HepG2 (cell line): ENCODE measurements around the gene NDUFB4. TPM values are rescaled to one million over a fixed set of nuclear protein-coding genes. Genes with fewer than 3 reads are reported as not detected.

Experiments
- ATAC-seq: fragments of 200-7000 bp; cut with Tn5 transposase; 3 replicates; pipeline ENCODE4 v1.9.1; 2020; ENCODE audit warnings: mild to moderate bottlenecking, moderate library complexity
- BruUV-seq: library from RNA; stranded (reverse); fragments of 400-500 nt; replicated peaks from 2 replicates; lab custom pipeline; 2021; lab: Mats Ljungman, UMichigan
- CTCF ChIA-PET: fragments of 300-600 bp; formaldehyde crosslinking; extraction: SDS; loops from one replicate; lab custom pipeline; 2021; ENCODE audit warnings: low total read pairs, inconsistent platforms, low intra/inter-chr PET ratio; lab: Yijun Ruan, JAX
- POLR2A ChIA-PET: fragments of 350-600 bp; sonication (Branson Sonifier 250); formaldehyde crosslinking; loops from one replicate; lab custom pipeline; 2020; ENCODE audit warnings: antibody characterized with exemption, inconsistent platforms; lab: Yijun Ruan, JAX
- DNase-seq: peaks from one replicate; pipeline ENCODE4 v3.0.0-alpha.2; 2015; ENCODE audit warnings: low spot score
- FAIRE-seq: peaks from 3 replicates; lab custom pipeline; 2011; peaks lifted over from hg19 to GRCh38; lab: Jason Lieb, UNC
- H2AFZ ChIP-seq: one replicate; pipeline ENCODE4 v1.6.1; 2011; ENCODE audit warnings: low read length, inconsistent platforms
- H3K27ac ChIP-seq: fragments of 300-600 bp; 3 replicates; pipeline ENCODE4 v1.8.0; 2011; ENCODE audit warnings: mixed run types, mild to moderate bottlenecking, mixed read lengths, low read length, inconsistent platforms; ENCODE audit not compliant: insufficient read depth; ENCODE audit errors: extremely low read length
- H3K27me3 ChIP-seq, 2 experiments: fragments of 200-600 bp in 1 of 2; 2 replicates in 1 of 2; 3 replicates in 1 of 2; pipeline versions ENCODE4 v1.6.0 to v1.8.0; 2011; ENCODE audit warnings: low read length in 2 of 2, mild to moderate bottlenecking in 2 of 2, moderate library complexity in 2 of 2, inconsistent platforms in 1 of 2; ENCODE audit not compliant: insufficient read depth in 2 of 2, control insufficient read depth in 1 of 2
- H3K36me3 ChIP-seq, 2 experiments: fragments of 200-600 bp in 1 of 2; replicated peaks in 1 of 2; 2 replicates in 1 of 2; 3 replicates in 1 of 2; pipeline versions ENCODE4 v1.5.1 to v1.8.0; 2011; ENCODE audit warnings: low read length in 2 of 2, inconsistent platforms in 1 of 2; ENCODE audit not compliant: insufficient read depth in 2 of 2, control insufficient read depth in 1 of 2
- H3K4me1 ChIP-seq: 2 replicates; pipeline ENCODE4 v1.5.1; 2012; ENCODE audit warnings: low read length, inconsistent platforms; ENCODE audit not compliant: insufficient read depth
- H3K4me2 ChIP-seq: 2 replicates; pipeline ENCODE4 v1.6.0; 2011; ENCODE audit warnings: low read depth, low read length, inconsistent platforms
- H3K4me3 ChIP-seq, 3 experiments: fragments of 200-600 bp in 1 of 3; sonication (generic), shearing (Covaris generic) in 1 of 3; replicated peaks in 1 of 3; 2 replicates each; pipeline ENCODE4 v1.5.1; 2011 to 2016; ENCODE audit warnings: low read length in 3 of 3, inconsistent platforms in 2 of 3, low read depth in 2 of 3, mild to moderate bottlenecking in 2 of 3, control low read depth in 1 of 3, mixed read lengths in 1 of 3; ENCODE audit not compliant: insufficient read depth in 1 of 3
- H3K79me2 ChIP-seq: one replicate; pipeline ENCODE4 v1.6.1; 2011; ENCODE audit warnings: low read length, inconsistent platforms; ENCODE audit not compliant: insufficient read depth
- H3K9ac ChIP-seq: 2 replicates; pipeline ENCODE4 v1.6.0; 2011; ENCODE audit warnings: mild to moderate bottlenecking, low read depth, low read length, inconsistent platforms; ENCODE audit not compliant: insufficient read depth
- H3K9me3 ChIP-seq: 2 replicates; pipeline ENCODE4 v1.5.1; 2012; ENCODE audit warnings: mild to moderate bottlenecking, low read length
- H4K20me1 ChIP-seq: 2 replicates; pipeline ENCODE4 v1.6.0; 2011; ENCODE audit warnings: inconsistent platforms, mild to moderate bottlenecking, low read length, moderate library complexity; ENCODE audit not compliant: insufficient read depth
- ARID4A ChIP-seq: sonication (generic); formaldehyde crosslinking; IDR thresholded peaks from 2 replicates; pipeline ENCODE4 v1.5.0; 2020; ENCODE audit warnings: mild to moderate bottlenecking, missing genetic modification reagents, borderline replicate concordance
- CCDC6 ChIP-seq: sonication (generic); formaldehyde crosslinking; IDR thresholded peaks from 2 replicates; pipeline ENCODE4 v1.8.1; 2022; ENCODE audit warnings: mild to moderate bottlenecking, missing genetic modification reagents, moderate library complexity
- HNF4G ChIP-seq, 2 experiments: sonication (generic) in 1 of 2; formaldehyde crosslinking in 1 of 2; IDR thresholded peaks; 2 replicates each; pipeline versions ENCODE4 v1.4.0 to v1.6.1; 2011 to 2020; ENCODE audit warnings: borderline replicate concordance in 2 of 2, low read depth in 2 of 2, mild to moderate bottlenecking in 2 of 2, low read length in 1 of 2, missing genetic modification reagents in 1 of 2, moderate library complexity in 1 of 2
- ISL2 ChIP-seq: sonication (generic); formaldehyde crosslinking; IDR thresholded peaks from 2 replicates; pipeline ENCODE4 v1.5.0; 2020; ENCODE audit warnings: missing genetic modification reagents
- LCORL ChIP-seq, 2 experiments: fragments of 450-650 bp in 1 of 2; sonication (generic) in 1 of 2; formaldehyde crosslinking in 1 of 2; IDR thresholded peaks; 2 replicates each; pipeline versions ENCODE4 v1.5.0 to v1.6.1; 2017 to 2020; ENCODE audit warnings: antibody characterized with exemption in 1 of 2, missing genetic modification reagents in 1 of 2
- NCOA1 ChIP-seq: sonication (generic); formaldehyde crosslinking; IDR thresholded peaks from 2 replicates; pipeline ENCODE4 v1.9.0; 2021; ENCODE audit warnings: missing genetic modification reagents
- ZFP62 ChIP-seq: sonication (generic); formaldehyde crosslinking; IDR thresholded peaks from 2 replicates; pipeline ENCODE4 v1.4.0; 2020; ENCODE audit warnings: missing genetic modification reagents
- ZNF737 ChIP-seq: sonication (generic); formaldehyde crosslinking; IDR thresholded peaks from 2 replicates; pipeline ENCODE4 v1.5.0; 2020; ENCODE audit warnings: missing genetic modification reagents, mild to moderate bottlenecking, borderline replicate concordance
- in situ Hi-C: cut with HindIII; loops from 2 replicates; pipeline ENCODE4 v1.10.0; 2017; ENCODE audit warnings: low pct_unique_long_range_greater_than_20kb; ENCODE audit not compliant: extremely low pct_ligation_motif_present
- intact Hi-C: fragments of 100-400 bp; cut with micrococcal nuclease; formaldehyde crosslinking; loops from one replicate; pipeline ENCODE4 v1.10.0; 2022; ENCODE audit not compliant: unreplicated experiment
- polyA plus RNA-seq, 8 experiments: library from polyadenylated mRNA; depleted of rRNA in 3 of 8; stranded (reverse) in 7 of 8; unstranded in 1 of 8; fragments of >200 nt; fragmentation: Illumina TruSeq in 4 of 8; extraction: Trizol in 4 of 8; gene quantifications; 2 replicates each; pipeline versions ENCODE4 v1.2.1 to v1.2.3, GENCODE V29; 2011 to 2016; ENCODE audit warnings: low read depth in 4 of 8, missing spikeins in 1 of 8, mixed read lengths in 1 of 8; ENCODE audit not compliant: insufficient read depth in 1 of 8
- total RNA-seq, 5 experiments: library from RNA; depleted of rRNA; stranded (reverse); fragments of >200 nt; fragmentation: Illumina TruSeq; extraction: Trizol; gene quantifications; 2 replicates each; pipeline ENCODE4 v1.2.3, GENCODE V29; 2016; ENCODE audit warnings: low read depth in 1 of 5

NDUFB4 gene
- total and polyA plus RNA-seq, 2 of the 13 experiments (the other 11 are each of a cell fraction or from before 2014, with no cell fraction given) = 115 to 116 TPM

DNA sequence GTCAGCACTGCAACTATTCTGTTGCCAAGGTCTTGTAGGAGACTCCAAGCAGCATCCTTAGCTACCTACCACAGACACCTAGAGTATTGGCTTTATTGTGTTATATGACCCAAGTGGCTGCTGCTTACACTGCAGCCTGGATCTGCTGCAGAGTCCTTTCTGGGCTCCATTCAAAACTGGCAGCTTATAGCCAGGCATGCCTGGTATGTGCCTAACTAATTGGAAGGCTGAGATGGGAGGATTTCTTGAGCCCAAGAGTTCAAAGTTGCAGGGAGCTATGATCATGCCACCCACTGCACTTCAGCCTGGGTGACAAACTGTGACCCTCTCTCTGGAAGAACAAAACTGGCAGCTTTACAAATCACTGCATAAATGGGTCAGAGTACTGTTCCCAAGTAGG, 8.6 kb downstream of the NDUFB4 start:
- Histone ChIP-seq H4K20me1 (no peaks in the 10 kb centered on the region), H3K79me2 (peaks cover under 1% of the 10 kb centered on the region), H3K9ac (no peak overlapping the region), H3K27me3 (no peaks in the 10 kb centered on the region), H3K4me2 (no peak overlapping the region), H3K27ac (no peak overlapping the region), H2AFZ (no peak overlapping the region), H3K4me1 (peaks cover under 1% of the 10 kb centered on the region; the same call in 1 of the 2 replicates), H3K4me3 (no peak overlapping the region), H3K9me3 (no peaks in the 10 kb centered on the region), H3K36me3 (peaks cover 0 to 14% of the 10 kb centered on the region in 2 experiments; a peak in 2 of 5 replicates)
- FAIRE-seq (no peak), ATAC-seq (peak; percentile 77), DNase-seq (no peak)
- in situ Hi-C loops (no loop called here), intact Hi-C loops (no loop called here)
- POLR2A ChIA-PET = interaction anchor here (2.0 kb wide), 1 partner anchor 8 kb away, joined by 10 read pairs; the partner anchor contains the start of gene NDUFB4
- no TSS peak for BruUV-seq
- TF ChIP-seq HNF4G (IDR thresholded peaks at IDR 0.05; ENCODE audit: borderline replicate concordance, low read depth, low read length) (no peak), HNF4G (CRISPR knock-in tag; IDR thresholded peaks at IDR 0.05; ENCODE audit: borderline replicate concordance, low read depth) (no peak), ISL2 (CRISPR knock-in tag) (no peak), ZNF737 (no peak), NCOA1 (no peak), ARID4A (CRISPR knock-in tag) (no peak), ZFP62 (CRISPR knock-in tag) (no peak), LCORL (IDR thresholded peaks at IDR 0.05) (no peak), LCORL (CRISPR knock-in tag; IDR thresholded peaks at IDR 0.05) (no peak), CCDC6 (CRISPR knock-in tag) (no peak)
- CTCF ChIA-PET = no interaction called here
